HG02938 (cell line): Measurements from ENCODE around the gene ZMIZ1.

Source experiments
- ATAC-seq: cut with Tn5 transposase; IDR thresholded peaks from one replicate; pipeline ENCODE4 v1.9.1; 2021; ENCODE audit warnings: mild to moderate bottlenecking, moderate library complexity; ENCODE audit not compliant: unreplicated experiment

ZMIZ1 gene

GRCh38 chr10:79183468-79183865 lies 114.7 kb downstream of the ZMIZ1 start:
- ATAC-seq: no peak

- ATAC-seq: no peak
These were observed 115.4 kb downstream of the ZMIZ1 start for GRCh38 chr10:79184145-79184625.

GRCh38 chr10:79184657-79185056 lies 115.9 kb downstream of the ZMIZ1 start:
- no peak for ATAC-seq

GRCh38 chr10:79185067-79185774 lies 116.5 kb downstream of the ZMIZ1 start:
- ATAC-seq: no peak

GRCh38 chr10:79185796-79186374 lies 117.1 kb downstream of the ZMIZ1 start:
- ATAC-seq: no peak

- no peak for ATAC-seq
These were observed 117.8 kb downstream of the ZMIZ1 start for GRCh38 chr10:79186486-79187120.

GRCh38 chr10:79187121-79187940 lies 118.6 kb downstream of the ZMIZ1 start:
- ATAC-seq: no peak

- no peak for ATAC-seq
These were observed 119.6 kb downstream of the ZMIZ1 start for GRCh38 chr10:79188154-79188965.

- ATAC-seq: no peak
These were observed 120.4 kb downstream of the ZMIZ1 start for GRCh38 chr10:79189181-79189580.

- ATAC-seq: no peak
These were observed 121.2 kb downstream of the ZMIZ1 start for GRCh38 chr10:79189853-79190435.

GRCh38 chr10:79190740-79191261 lies 122.0 kb downstream of the ZMIZ1 start:
- ATAC-seq: no peak

- no peak for ATAC-seq
These were observed 123.3 kb downstream of the ZMIZ1 start for GRCh38 chr10:79191951-79192676.

GRCh38 chr10:79192677-79193003 lies 123.9 kb downstream of the ZMIZ1 start:
- no peak for ATAC-seq

GRCh38 chr10:79193694-79194382 lies 125.1 kb downstream of the ZMIZ1 start:
- ATAC-seq: no peak

- ATAC-seq: peak; percentile 83
These were observed 126.5 kb downstream of the ZMIZ1 start for GRCh38 chr10:79195091-79195923.

- ATAC-seq: peak; percentile 44
These were observed 128.0 kb downstream of the ZMIZ1 start for GRCh38 chr10:79196470-79197461.

GRCh38 chr10:79197558-79197957 lies 128.8 kb downstream of the ZMIZ1 start:
- ATAC-seq: no peak
